Hepatocyte (in vitro differentiated cells): ENCODE results near the gene SYS1. TPM values are rescaled to one million over a fixed set of nuclear protein-coding genes. Genes with fewer than 3 reads are reported as not detected.

Source experiments
- DNase-seq: peaks from one replicate; pipeline ENCODE4 v3.0.0-alpha.2; 2016; ENCODE audit warnings: low spot score
- H2AFZ ChIP-seq: fragments of 200-600 bp; sonication (generic); 2 replicates; pipeline ENCODE4 v1.6.0; 2016; ENCODE audit warnings: antibody characterized with exemption, mild to moderate bottlenecking
- H3K27ac ChIP-seq: fragments of 200-600 bp; sonication (generic); 2 replicates; pipeline ENCODE4 v1.5.1; 2016; ENCODE audit warnings: mild to moderate bottlenecking
- H3K27me3 ChIP-seq: fragments of 200-600 bp; sonication (generic); 2 replicates; pipeline ENCODE4 v1.6.1; 2016
- H3K36me3 ChIP-seq: fragments of 200-600 bp; sonication (generic); replicated peaks from 2 replicates; pipeline ENCODE4 v1.5.1; 2016; ENCODE audit warnings: low read depth; ENCODE audit not compliant: insufficient read depth
- H3K4me1 ChIP-seq: fragments of 200-600 bp; sonication (generic); 2 replicates; pipeline ENCODE4 v1.5.1; 2016; ENCODE audit warnings: mild to moderate bottlenecking, moderate library complexity; ENCODE audit not compliant: insufficient read depth
- H3K4me2 ChIP-seq: fragments of 200-600 bp; sonication (generic); 2 replicates; pipeline ENCODE4 v1.6.0; 2016
- H3K4me3 ChIP-seq: fragments of 200-600 bp; sonication (generic); 2 replicates; pipeline ENCODE4 v1.5.1; 2016; ENCODE audit warnings: mild to moderate bottlenecking
- H3K79me2 ChIP-seq: fragments of 200-600 bp; sonication (generic); 2 replicates; pipeline ENCODE4 v1.6.0; 2017; ENCODE audit warnings: mild to moderate bottlenecking
- H3K9me2 ChIP-seq: fragments of 200-600 bp; sonication (generic); replicated peaks from 2 replicates; pipeline ENCODE4 v1.6.0; 2017; ENCODE audit warnings: mild to moderate bottlenecking; ENCODE audit not compliant: insufficient read depth
- H3K9me3 ChIP-seq: fragments of 200-600 bp; sonication (generic); 2 replicates; pipeline ENCODE4 v1.5.1; 2016; ENCODE audit warnings: low read depth, mild to moderate bottlenecking
- H4K20me1 ChIP-seq: fragments of 200-600 bp; sonication (generic); 2 replicates; pipeline ENCODE4 v1.6.0; 2016; ENCODE audit warnings: mild to moderate bottlenecking; ENCODE audit not compliant: insufficient read depth, poor library complexity, severe bottlenecking
- EZH2 ChIP-seq: fragments of 200-600 bp; sonication (generic); IDR thresholded peaks from 2 replicates; pipeline ENCODE4 v1.6.1; 2016; ENCODE audit warnings: antibody characterized with exemption, mild to moderate bottlenecking, borderline replicate concordance
- EZH2phosphoT487 ChIP-seq: fragments of 200-600 bp; sonication (generic); IDR thresholded peaks from one replicate; pipeline ENCODE4 v1.6.1; 2018; ENCODE audit warnings: antibody characterized with exemption, mild to moderate bottlenecking, low read depth, moderate library complexity; ENCODE audit not compliant: unreplicated experiment, severe bottlenecking
- WGBS: methylation state at CpG from one replicate; pipeline ENCODE4 v1.1.6; 2016; ENCODE audit warnings: low lambda C conversion rate; ENCODE audit errors: missing lambda C conversion rate; 5-methylcytosine and 5-hydroxymethylcytosine counted together
- polyA plus RNA-seq: library from polyadenylated mRNA; unstranded; fragments of >200 nt; fragmentation: Nextera tagmentation; extraction: Ambion mirVana; gene quantifications from 2 replicates; pipeline ENCODE4 v1.2.1, GENCODE V29; 2016
- total RNA-seq: library from RNA; depleted of rRNA; stranded (reverse); fragments of >200 nt; gene quantifications from 2 replicates; pipeline ENCODE4 v1.2.3, GENCODE V29; 2014
- TF ChIP-seq, protein P1 (sequence below): fragments of 200-600 bp; sonication (generic); IDR thresholded peaks from 2 replicates; pipeline ENCODE4 v1.5.1; 2016; ENCODE audit warnings: antibody characterized with exemption, mild to moderate bottlenecking; ENCODE audit not compliant: poor library complexity

Gene SYS1
- total and polyA plus RNA-seq, 2 experiments from 2014 or later = 35.8 to 42.0 TPM

DNA sequence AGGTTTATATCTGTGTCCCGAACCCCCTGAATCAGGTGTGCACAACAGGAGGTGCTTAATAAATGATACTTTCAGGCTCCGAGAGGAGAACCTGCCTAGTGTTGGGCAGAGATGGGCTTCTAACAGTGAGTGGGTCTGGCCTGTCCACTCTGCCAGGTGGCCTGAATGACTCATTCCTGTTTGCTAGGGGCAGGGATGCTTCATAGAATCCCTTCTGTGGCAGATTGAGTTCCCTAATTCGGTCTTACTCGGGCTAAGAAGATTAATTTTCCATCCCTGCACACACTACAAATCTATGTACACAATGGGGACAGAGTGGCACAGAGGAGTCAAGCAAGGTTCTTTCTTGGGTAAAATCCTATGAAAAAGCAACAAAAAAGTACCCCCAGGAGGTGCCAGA is 34.5 kb upstream of the SYS1 start:
- Histone ChIP-seq H3K9me2 (no peaks in the 10 kb centered on the region), H3K36me3 (peaks cover 4% of the 10 kb centered on the region), H3K79me2 (peaks cover 11% of the 10 kb centered on the region), H3K27me3 (no peaks in the 10 kb centered on the region), H3K4me3 (no peak overlapping the region), H3K4me1 (no peaks in the 10 kb centered on the region), H3K4me2 (no peak overlapping the region), H3K9me3 (no peaks in the 10 kb centered on the region), H2AFZ (no peak overlapping the region), H4K20me1 (peaks cover 11% of the 10 kb centered on the region), H3K27ac (no peak overlapping the region)
- no peak for DNase-seq
- no peak for TF ChIP-seq EZH2
- WGBS = 96% methylated on average over 4 of the region's 4 CpGs

DNA sequence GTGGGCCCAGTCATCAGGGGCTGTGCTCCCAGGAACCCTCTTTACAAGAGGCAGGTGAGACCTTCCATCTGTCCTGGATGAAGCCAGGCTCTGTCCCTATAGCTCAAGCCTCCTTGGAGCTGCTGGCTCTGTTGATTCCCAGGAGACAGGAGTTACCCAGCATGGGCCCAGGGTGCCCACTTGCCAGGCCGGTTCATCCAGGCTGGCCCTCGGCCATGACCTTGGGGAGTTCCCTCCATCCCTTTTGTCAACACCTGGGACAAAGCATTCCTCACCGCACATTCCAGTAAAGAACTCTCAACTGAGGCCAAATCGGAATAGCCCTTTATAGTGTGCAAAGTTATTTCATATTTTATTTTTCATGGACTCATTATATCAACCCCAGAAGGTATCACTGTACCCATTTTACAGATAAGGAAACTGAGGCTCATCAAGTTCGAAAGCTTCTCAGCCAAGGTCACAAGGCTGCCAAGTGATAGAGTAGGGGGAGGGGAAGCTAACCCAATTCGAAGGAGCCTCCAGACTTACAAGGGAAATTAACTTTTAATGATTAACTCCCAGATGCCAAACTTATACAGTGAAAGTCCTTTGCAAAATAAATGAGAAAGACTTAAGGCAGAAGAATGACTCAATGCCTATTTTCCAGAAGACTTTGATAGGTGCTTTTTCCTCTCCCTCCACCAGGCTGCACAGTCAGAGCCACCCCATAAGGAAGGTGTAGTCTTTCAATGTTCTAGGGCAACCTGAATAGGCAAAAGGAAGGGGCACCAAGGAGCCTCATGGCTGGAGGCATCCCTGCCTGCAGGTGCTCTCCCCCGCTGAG is 33.2 kb upstream of the SYS1 start:
- Histone ChIP-seq H3K36me3 (peaks cover 4% of the 10 kb centered on the region), H3K79me2 (peaks cover 18% of the 10 kb centered on the region)
- 69% methylated on average over 7 of the region's 7 CpGs for WGBS

DNA sequence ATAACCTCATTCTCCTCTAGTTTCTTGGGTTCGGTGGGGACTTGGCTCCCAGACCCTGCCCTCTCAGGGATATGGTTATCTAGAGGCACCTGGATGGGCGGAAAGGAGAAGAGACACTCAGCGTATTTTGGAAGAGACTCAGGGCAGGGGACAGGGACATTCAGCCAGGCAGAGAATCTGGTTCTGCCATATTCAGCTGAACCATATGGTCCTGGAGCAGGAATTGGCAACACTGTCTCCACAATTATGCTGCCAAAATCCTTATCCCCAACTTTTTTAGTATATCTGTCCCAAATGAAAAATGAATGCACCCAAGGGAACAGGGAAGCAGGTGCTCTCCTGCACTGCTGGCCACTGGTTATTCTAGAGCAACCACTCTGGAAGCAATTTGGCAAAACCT is 32.5 kb upstream of the SYS1 start:
- peaks cover 13% of the 10 kb centered on the region for H4K20me1 ChIP-seq
- TF ChIP-seq EZH2phosphoT487 (no peak), EZH2 (no peak)
- H3K27ac ChIP-seq = no peak overlapping the region
- no peaks in the 10 kb centered on the region for H3K9me3 ChIP-seq
- H3K9me2 ChIP-seq = no peaks in the 10 kb centered on the region
- H3K27me3 ChIP-seq = no peaks in the 10 kb centered on the region
- no peak overlapping the region for H3K4me3 ChIP-seq
- peaks cover 26% of the 10 kb centered on the region for H3K79me2 ChIP-seq
- no peak overlapping the region for H2AFZ ChIP-seq
- no peak overlapping the region for H3K4me2 ChIP-seq
- H3K4me1 ChIP-seq = no peaks in the 10 kb centered on the region
- no peak for DNase-seq
- WGBS = 96% methylated on average over 3 of the region's 3 CpGs
- peaks cover 4% of the 10 kb centered on the region for H3K36me3 ChIP-seq

More for the DNA sequence above, 33.2 kb upstream of the SYS1 start:
- no peak overlapping the region for H3K4me2 ChIP-seq
- peaks cover 11% of the 10 kb centered on the region for H4K20me1 ChIP-seq
- no peaks in the 10 kb centered on the region for H3K4me1 ChIP-seq
- no peak overlapping the region for H3K27ac ChIP-seq
- no peak for DNase-seq
- no peaks in the 10 kb centered on the region for H3K9me2 ChIP-seq
- H2AFZ ChIP-seq = no peak overlapping the region
- H3K27me3 ChIP-seq = no peaks in the 10 kb centered on the region
- no peak overlapping the region for H3K4me3 ChIP-seq
- no peak for TF ChIP-seq EZH2
- no peak for TF ChIP-seq EZH2phosphoT487
- no peaks in the 10 kb centered on the region for H3K9me3 ChIP-seq

DNA sequence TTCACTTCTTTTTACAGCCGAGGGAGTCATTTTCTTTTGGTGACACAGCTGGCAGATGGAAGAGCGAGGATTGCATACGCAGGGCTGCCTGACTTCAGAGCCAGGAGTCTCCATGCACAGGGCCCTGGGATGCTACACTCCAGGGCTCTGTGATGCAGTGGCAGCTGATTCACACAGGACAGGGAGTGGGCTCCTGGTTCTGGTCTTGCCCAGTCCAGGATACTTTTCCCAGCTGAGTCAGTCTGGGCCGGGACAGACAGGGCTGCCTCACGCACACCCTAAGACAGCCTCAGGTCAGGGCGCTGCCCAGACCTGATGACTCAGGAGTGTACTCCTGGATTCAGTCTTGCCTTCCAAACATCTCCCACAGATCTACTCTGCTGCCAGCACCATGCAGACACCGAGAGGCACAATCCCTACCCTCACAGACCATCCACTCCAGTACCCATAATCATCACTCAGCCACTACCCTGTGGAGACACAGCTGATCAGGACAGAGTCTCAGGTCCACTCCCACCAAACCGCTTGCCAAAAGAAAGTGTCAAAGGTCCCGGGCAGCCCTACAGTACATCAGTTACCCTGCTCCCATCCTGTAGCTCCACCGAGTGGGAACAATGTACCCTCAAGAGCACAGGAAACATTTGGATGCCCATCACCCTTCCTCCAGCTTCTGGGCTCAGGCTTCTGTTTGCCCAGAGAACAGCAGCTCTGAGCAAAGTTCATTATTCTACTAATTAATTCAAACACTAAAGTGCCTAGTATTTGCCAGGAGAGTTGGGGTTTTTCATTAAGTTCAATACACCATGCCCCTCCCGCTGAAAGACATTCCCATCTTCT is 26.2 kb upstream of the SYS1 start:
- Histone ChIP-seq H3K4me2 (peak overlapping the region; percentile 87), H3K9me3 (no peaks in the 10 kb centered on the region), H3K36me3 (peaks cover 1% of the 10 kb centered on the region), H3K4me3 (no peak overlapping the region), H3K4me1 (peaks cover 51% of the 10 kb centered on the region), H2AFZ (no peak overlapping the region), H4K20me1 (peaks cover 8% of the 10 kb centered on the region), H3K27me3 (no peaks in the 10 kb centered on the region), H3K79me2 (peaks cover 69% of the 10 kb centered on the region), H3K27ac (peak overlapping the region; percentile 96), H3K9me2 (no peaks in the 10 kb centered on the region)
- TF ChIP-seq EZH2 = no peak
- no peak for TF ChIP-seq EZH2phosphoT487
- TF ChIP-seq, protein P1, sequence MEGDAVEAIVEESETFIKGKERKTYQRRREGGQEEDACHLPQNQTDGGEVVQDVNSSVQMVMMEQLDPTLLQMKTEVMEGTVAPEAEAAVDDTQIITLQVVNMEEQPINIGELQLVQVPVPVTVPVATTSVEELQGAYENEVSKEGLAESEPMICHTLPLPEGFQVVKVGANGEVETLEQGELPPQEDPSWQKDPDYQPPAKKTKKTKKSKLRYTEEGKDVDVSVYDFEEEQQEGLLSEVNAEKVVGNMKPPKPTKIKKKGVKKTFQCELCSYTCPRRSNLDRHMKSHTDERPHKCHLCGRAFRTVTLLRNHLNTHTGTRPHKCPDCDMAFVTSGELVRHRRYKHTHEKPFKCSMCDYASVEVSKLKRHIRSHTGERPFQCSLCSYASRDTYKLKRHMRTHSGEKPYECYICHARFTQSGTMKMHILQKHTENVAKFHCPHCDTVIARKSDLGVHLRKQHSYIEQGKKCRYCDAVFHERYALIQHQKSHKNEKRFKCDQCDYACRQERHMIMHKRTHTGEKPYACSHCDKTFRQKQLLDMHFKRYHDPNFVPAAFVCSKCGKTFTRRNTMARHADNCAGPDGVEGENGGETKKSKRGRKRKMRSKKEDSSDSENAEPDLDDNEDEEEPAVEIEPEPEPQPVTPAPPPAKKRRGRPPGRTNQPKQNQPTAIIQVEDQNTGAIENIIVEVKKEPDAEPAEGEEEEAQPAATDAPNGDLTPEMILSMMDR = no peak
- peak; percentile 78 for DNase-seq
- 55% methylated on average over 11 of the region's 11 CpGs for WGBS
